GM20431 (cell line): Measurements from ENCODE around the gene OR10H1.
"Not testable (repeated sequence)": the region's sequence is repeated elsewhere in the genome, so short reads cannot be mapped to it uniquely, and the experiment has no call there.

ENCODE experiments used
- in situ Hi-C: fragments of 300-500 bp; cut with MseI, MboI; formaldehyde crosslinking; loops from one replicate; pipeline ENCODE4 v1.15.0; 2020; ENCODE audit warnings: low sequenced_read_pairs; ENCODE audit not compliant: unreplicated experiment

The OR10H1 gene

GRCh38 chr19:15829306-15829698 is 13.8 kb upstream of the OR10H1 start:
- in situ Hi-C loops: no loop called here

GRCh38 chr19:15828611-15829305 is 13.3 kb upstream of the OR10H1 start:
- in situ Hi-C loops: not testable (repeated sequence)

GRCh38 chr19:15828121-15828610 is 12.7 kb upstream of the OR10H1 start:
- in situ Hi-C loops: no loop called here

- in situ Hi-C loops: no loop called here
Observed at GRCh38 chr19:15825753-15826152, 10.3 kb upstream of the OR10H1 start.

GRCh38 chr19:15820646-15821045 is 5.2 kb upstream of the OR10H1 start:
- in situ Hi-C loops: no loop called here

GRCh38 chr19:15813916-15814315 is 1.5 kb downstream of the OR10H1 start:
- in situ Hi-C loops: no loop called here

- in situ Hi-C loops: no loop called here
Observed at GRCh38 chr19:15812060-15812722, 3.3 kb downstream of the OR10H1 start.

- in situ Hi-C loops: no loop called here
Observed at GRCh38 chr19:15811476-15811875, 4.0 kb downstream of the OR10H1 start.

- in situ Hi-C loops: no loop called here
Observed at GRCh38 chr19:15810335-15810734, 5.1 kb downstream of the OR10H1 start.

GRCh38 chr19:15794279-15794678 is 21.2 kb downstream of the OR10H1 start:
- in situ Hi-C loops: not testable (repeated sequence)

- in situ Hi-C loops: no loop called here
Observed at GRCh38 chr19:15790096-15790495, 25.4 kb downstream of the OR10H1 start.

GRCh38 chr19:15788594-15789270 is 26.7 kb downstream of the OR10H1 start:
- in situ Hi-C loops: no loop called here

GRCh38 chr19:15787611-15788155 is 27.8 kb downstream of the OR10H1 start, which contains the start of gene OR10H5:
TSS of gene OR10H5 (plus strand) at chr19:15787661. CDS start at chr19:15794049, 6,388 bp downstream.
- in situ Hi-C loops: no loop called here

GRCh38 chr19:15782896-15783295 is 32.6 kb downstream of the OR10H1 start:
- in situ Hi-C loops: not testable (repeated sequence)

GRCh38 chr19:15782211-15782610 is 33.3 kb downstream of the OR10H1 start:
- in situ Hi-C loops: no loop called here

GRCh38 chr19:15781661-15782060 is 33.8 kb downstream of the OR10H1 start:
- in situ Hi-C loops: no loop called here

GRCh38 chr19:15780610-15781418 is 34.6 kb downstream of the OR10H1 start:
- in situ Hi-C loops: no loop called here

- in situ Hi-C loops: loop anchor here (5.0 kb wide), 1 partner anchor 103 kb away; no protein-coding TSS in a partner anchor
Observed at GRCh38 chr19:15779756-15780476, 35.5 kb downstream of the OR10H1 start.
